H1 (cell line): Measurements from ENCODE around the gene RNU6-1.

Source experiments
- CHD2 ChIP-seq: IDR thresholded peaks from 2 replicates; pipeline ENCODE4 v1.6.1; 2012; ENCODE audit warnings: low read length, improper control_type of control experiment
- EP300 ChIP-seq, 2 experiments: IDR thresholded peaks; 1 replicate in 1 of 2; 2 replicates in 1 of 2; pipeline ENCODE4 v1.6.1; 2011 to 2012; ENCODE audit warnings: low read depth in 2 of 2, low read length in 2 of 2, mild to moderate bottlenecking in 2 of 2, borderline replicate concordance in 1 of 2, inconsistent platforms in 1 of 2, moderate library complexity in 1 of 2
- USF2 ChIP-seq: IDR thresholded peaks from 2 replicates; pipeline ENCODE4 v1.6.1; 2011; ENCODE audit warnings: low read length, improper control_type of control experiment
- TF ChIP-seq, protein P1 (sequence below), 3 experiments: IDR thresholded peaks; 1 replicate in 2 of 3; 2 replicates in 1 of 3; pipeline versions ENCODE4 v1.5.1 to v1.6.1; 2011; ENCODE audit warnings: low read length in 3 of 3, mild to moderate bottlenecking in 3 of 3, inconsistent platforms in 2 of 3, low read depth in 1 of 3, moderate library complexity in 1 of 3; ENCODE audit not compliant: insufficient read depth in 1 of 3; ENCODE audit errors: control extremely low read depth in 1 of 3

- TF ChIP-seq CHD2 (no peak), USF2 (no peak), EP300 (IDR thresholded peaks at IDR 0.05; ENCODE audit: borderline replicate concordance in 1 of 2, low read depth in 2 of 2, low read length in 2 of 2) (no peak)
- TF ChIP-seq, protein P1, sequence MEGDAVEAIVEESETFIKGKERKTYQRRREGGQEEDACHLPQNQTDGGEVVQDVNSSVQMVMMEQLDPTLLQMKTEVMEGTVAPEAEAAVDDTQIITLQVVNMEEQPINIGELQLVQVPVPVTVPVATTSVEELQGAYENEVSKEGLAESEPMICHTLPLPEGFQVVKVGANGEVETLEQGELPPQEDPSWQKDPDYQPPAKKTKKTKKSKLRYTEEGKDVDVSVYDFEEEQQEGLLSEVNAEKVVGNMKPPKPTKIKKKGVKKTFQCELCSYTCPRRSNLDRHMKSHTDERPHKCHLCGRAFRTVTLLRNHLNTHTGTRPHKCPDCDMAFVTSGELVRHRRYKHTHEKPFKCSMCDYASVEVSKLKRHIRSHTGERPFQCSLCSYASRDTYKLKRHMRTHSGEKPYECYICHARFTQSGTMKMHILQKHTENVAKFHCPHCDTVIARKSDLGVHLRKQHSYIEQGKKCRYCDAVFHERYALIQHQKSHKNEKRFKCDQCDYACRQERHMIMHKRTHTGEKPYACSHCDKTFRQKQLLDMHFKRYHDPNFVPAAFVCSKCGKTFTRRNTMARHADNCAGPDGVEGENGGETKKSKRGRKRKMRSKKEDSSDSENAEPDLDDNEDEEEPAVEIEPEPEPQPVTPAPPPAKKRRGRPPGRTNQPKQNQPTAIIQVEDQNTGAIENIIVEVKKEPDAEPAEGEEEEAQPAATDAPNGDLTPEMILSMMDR (IDR thresholded peaks at IDR 0.05; ENCODE audit: control extremely low read depth in 1 of 3, insufficient read depth in 1 of 3, low read depth in 1 of 3, low read length in 3 of 3) = no peak
These were observed 5.1 kb downstream of the RNU6-1 start for GRCh38 chr15:67834581-67835296.
